Measurements from ENCODE around the gene GNG7. TPM values are rescaled to one million over a fixed set of nuclear protein-coding genes. Genes with fewer than 3 reads are reported as not detected.
"Not testable (repeated sequence)": the region's sequence is repeated elsewhere in the genome, so short reads cannot be mapped to it uniquely, and the experiment has no call there.

The GNG7 gene
- total RNA-seq, 1 donor = not detected

GRCh38 chr19:2509096-2509495 is 193.4 kb downstream of the GNG7 start:
- no peak for DNase-seq (ENCODE audit: low read depth)
- H3K4me3 ChIP-seq (ENCODE audit: low read depth, low read length) = no peak overlapping the region
- TF ChIP-seq CTCF (IDR thresholded peaks at IDR 0.05; ENCODE audit: insufficient read depth, low read depth, low read length) = no peak

DNA sequence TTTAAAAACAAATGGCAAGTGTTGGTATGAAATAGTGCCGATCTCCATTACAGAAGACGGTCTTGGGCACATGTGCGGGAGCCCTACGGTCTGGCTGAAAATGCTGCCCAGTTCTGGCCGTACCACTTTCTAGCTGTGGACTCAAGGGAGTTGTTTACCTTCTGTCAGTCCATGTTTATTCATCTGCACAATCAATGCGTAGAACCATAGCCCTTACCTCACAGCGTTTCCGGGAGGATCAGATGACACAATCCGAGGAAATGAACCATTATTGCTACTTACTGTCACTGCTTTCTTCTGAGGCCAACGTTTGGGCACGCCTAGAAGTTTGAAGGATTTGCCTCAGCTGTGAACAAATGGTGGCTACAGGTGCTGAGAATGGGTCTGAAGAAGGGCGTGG is 195.4 kb downstream of the GNG7 start:
- H3K4me3 ChIP-seq (ENCODE audit: low read depth, low read length) = no peak overlapping the region
- TF ChIP-seq CTCF (IDR thresholded peaks at IDR 0.05; ENCODE audit: insufficient read depth, low read depth, low read length) = no peak
- peak; percentile 83 for DNase-seq (ENCODE audit: low read depth)

GRCh38 chr19:2506656-2507055 is 195.8 kb downstream of the GNG7 start:
- not testable (repeated sequence) for H3K4me3 ChIP-seq (ENCODE audit: low read depth, low read length); DNase-seq (ENCODE audit: low read depth)

- TF ChIP-seq CTCF (IDR thresholded peaks at IDR 0.05; ENCODE audit: insufficient read depth, low read depth, low read length) = no peak
- H3K4me3 ChIP-seq (ENCODE audit: low read depth, low read length) = no peak overlapping the region
- peak; percentile 75 for DNase-seq (ENCODE audit: low read depth)
Observed at GRCh38 chr19:2503521-2504109, 198.9 kb downstream of the GNG7 start.

GRCh38 chr19:2500841-2501261 is 201.6 kb downstream of the GNG7 start:
- no peak for TF ChIP-seq CTCF (IDR thresholded peaks at IDR 0.05; ENCODE audit: insufficient read depth, low read depth, low read length)
- no peak overlapping the region for H3K4me3 ChIP-seq (ENCODE audit: low read depth, low read length)
- peak; percentile 85 for DNase-seq (ENCODE audit: low read depth)

DNA sequence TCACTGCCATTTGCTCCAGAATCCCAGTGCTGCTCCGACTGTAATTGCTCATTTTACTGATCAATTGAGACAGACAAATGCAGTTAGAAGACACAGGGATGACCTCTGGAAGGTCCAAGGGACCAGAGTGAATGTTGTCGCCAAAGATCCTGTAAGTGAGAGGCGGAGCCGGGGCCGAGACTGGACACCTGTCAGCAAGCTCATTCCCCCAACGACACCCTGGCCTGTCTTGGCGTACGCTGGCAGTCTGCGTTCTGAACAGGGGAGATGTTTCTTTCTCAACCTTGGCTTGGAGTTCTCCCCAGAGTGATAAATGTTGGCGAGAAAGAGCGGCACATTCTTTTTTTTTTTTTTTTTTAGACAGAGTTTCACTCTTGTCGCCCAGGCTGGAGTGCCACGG is 202.3 kb downstream of the GNG7 start:
- no peak for DNase-seq (ENCODE audit: low read depth)
- no peak for TF ChIP-seq CTCF (IDR thresholded peaks at IDR 0.05; ENCODE audit: insufficient read depth, low read depth, low read length)
- H3K4me3 ChIP-seq (ENCODE audit: low read depth, low read length) = no peak overlapping the region

DNA sequence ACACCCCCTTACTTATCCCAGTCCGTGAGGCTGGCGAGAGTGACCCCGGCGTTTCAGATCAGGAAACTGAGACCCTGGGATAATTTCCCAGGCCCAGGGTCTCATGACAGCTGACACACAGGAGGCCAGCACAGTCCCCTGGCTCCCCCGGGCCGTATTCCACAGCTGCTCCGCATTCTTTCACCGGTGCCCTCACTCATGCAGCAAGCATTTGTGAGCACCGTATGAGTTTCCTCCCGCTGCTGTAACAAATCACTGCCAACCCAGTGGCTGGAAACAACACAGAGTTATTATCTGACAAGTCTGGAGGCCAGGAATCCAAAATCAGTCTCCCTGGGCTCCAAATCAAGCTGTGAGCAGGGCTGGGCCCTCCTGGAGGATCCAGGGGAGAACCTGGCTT is 205.3 kb downstream of the GNG7 start:
- DNase-seq (ENCODE audit: low read depth) = no peak
- no peak overlapping the region for H3K4me3 ChIP-seq (ENCODE audit: low read depth, low read length)
- TF ChIP-seq CTCF (IDR thresholded peaks at IDR 0.05; ENCODE audit: insufficient read depth, low read depth, low read length) = no peak
